SK-N-SH (cell line): ENCODE measurements around the gene MAPRE3. TPM values are rescaled to one million over a fixed set of nuclear protein-coding genes. Genes with fewer than 3 reads are reported as not detected.
A peak's percentile ranks its signal among the peaks of the same experiment; 100 is the strongest.

ENCODE experiments used
- CTCF ChIA-PET: fragments of 300-600, 350-600 bp; formaldehyde crosslinking; extraction: SDS; loops from one replicate; lab custom pipeline; 2021; lab: Yijun Ruan, JAX
- POLR2A ChIA-PET: fragments of 350-600 bp; sonication (Branson Sonifier 250); formaldehyde crosslinking; extraction: SDS; loops from one replicate; lab custom pipeline; 2020; ENCODE audit warnings: antibody characterized with exemption, inconsistent platforms; lab: Yijun Ruan, JAX
- DNase-seq: peaks from one replicate; pipeline ENCODE4 v3.0.0; 2012
- H2AFZ ChIP-seq: fragments of 200-600 bp; sonication (generic); 2 replicates; pipeline ENCODE4 v1.8.1; 2016; ENCODE audit warnings: antibody characterized with exemption, mild to moderate bottlenecking, low read depth
- H3F3A ChIP-seq: fragments of 200-600 bp; sonication (generic); replicated peaks from 2 replicates; pipeline ENCODE3; 2016; ENCODE audit warnings: antibody characterized with exemption, mild to moderate bottlenecking; ENCODE audit not compliant: insufficient read depth
- H3K27ac ChIP-seq, 2 experiments: fragments of 200-500 bp in 1 of 2; fragments of 200-600 bp in 1 of 2; sonication (Bioruptor generic) in 1 of 2; sonication (generic), shearing (Covaris generic) in 1 of 2; 2 replicates each; pipeline versions ENCODE4 v1.5.1 to v1.6.1; 2014 to 2016; ENCODE audit warnings: low read depth in 2 of 2, inconsistent platforms in 1 of 2, low read length in 1 of 2, mild to moderate bottlenecking in 1 of 2, mixed read lengths in 1 of 2
- H3K27me3 ChIP-seq: fragments of 200-600 bp; sonication (generic), shearing (Covaris generic); 2 replicates; pipeline ENCODE4 v1.6.1; 2016; ENCODE audit warnings: mixed run types; ENCODE audit not compliant: insufficient read depth
- H3K36me3 ChIP-seq, 2 experiments: fragments of 200-500 bp in 1 of 2; fragments of 200-600 bp in 1 of 2; sonication (Bioruptor generic) in 1 of 2; sonication (generic) in 1 of 2; replicated peaks in 1 of 2; 2 replicates each; pipeline versions ENCODE3 to v1.5.1; 2014 to 2016; ENCODE audit warnings: low read length in 1 of 2, mild to moderate bottlenecking in 1 of 2; ENCODE audit not compliant: insufficient read depth in 2 of 2, control insufficient read depth in 1 of 2
- H3K4me1 ChIP-seq, 2 experiments: fragments of 200-500 bp in 1 of 2; fragments of 200-600 bp in 1 of 2; sonication (Bioruptor generic) in 1 of 2; sonication (generic), shearing (Covaris generic) in 1 of 2; 2 replicates each; pipeline versions ENCODE4 v1.5.1 to v1.6.1; 2014 to 2016; ENCODE audit warnings: low read depth in 1 of 2, low read length in 1 of 2, mixed run types in 1 of 2; ENCODE audit not compliant: insufficient read depth in 2 of 2, control insufficient read depth in 1 of 2
- H3K4me2 ChIP-seq: fragments of 200-600 bp; sonication (generic), shearing (Covaris generic); 2 replicates; pipeline ENCODE4 v1.6.1; 2017; ENCODE audit warnings: mixed run types
- H3K4me3 ChIP-seq, 2 experiments: fragments of 200-500 bp in 1 of 2; fragments of 200-600 bp in 1 of 2; sonication (Bioruptor generic) in 1 of 2; sonication (generic), shearing (Covaris generic) in 1 of 2; 2 replicates each; pipeline versions ENCODE4 v1.5.1 to v1.8.1; 2014 to 2016; ENCODE audit warnings: low read depth in 2 of 2, inconsistent platforms in 1 of 2, low read length in 1 of 2, mild to moderate bottlenecking in 1 of 2, mixed read lengths in 1 of 2, moderate library complexity in 1 of 2
- H3K79me2 ChIP-seq: fragments of 200-600 bp; sonication (generic); 2 replicates; pipeline ENCODE4 v1.8.1; 2017; ENCODE audit warnings: mild to moderate bottlenecking; ENCODE audit not compliant: insufficient read depth
- H3K9ac ChIP-seq: fragments of 200-600 bp; sonication (generic); 2 replicates; pipeline ENCODE4 v1.6.1; 2017; ENCODE audit warnings: mixed run types
- H3K9me2 ChIP-seq: fragments of 200-600 bp; sonication (generic); 2 replicates; pipeline ENCODE4 v1.6.1; 2017; ENCODE audit warnings: mixed run types
- H3K9me3 ChIP-seq: fragments of 200-600 bp; sonication (generic); 2 replicates; pipeline ENCODE4 v1.6.1; 2017; ENCODE audit warnings: mixed run types, mild to moderate bottlenecking, moderate library complexity
- H4K20me1 ChIP-seq: fragments of 200-600 bp; sonication (generic); 2 replicates; pipeline ENCODE4 v1.6.1; 2017; ENCODE audit warnings: mild to moderate bottlenecking, mixed run types; ENCODE audit not compliant: insufficient read depth
- CHD2 ChIP-seq: fragments of 150-350 bp; IDR thresholded peaks from 2 replicates; pipeline ENCODE4 v1.6.1; 2018; ENCODE audit warnings: low read length; ENCODE audit not compliant: partially characterized antibody
- EP300 ChIP-seq, 2 experiments: IDR thresholded peaks; 2 replicates each; pipeline versions ENCODE4 v1.4.0 to v1.6.1; 2012; ENCODE audit warnings: borderline replicate concordance in 1 of 2, low read depth in 1 of 2, low read length in 1 of 2
- EZH2phosphoT487 ChIP-seq: fragments of 200-600 bp; sonication (generic); IDR thresholded peaks from 2 replicates; pipeline ENCODE4 v1.6.1; 2017; ENCODE audit warnings: low read depth, mixed run types, mild to moderate bottlenecking, antibody characterized with exemption, moderate library complexity, borderline replicate concordance
- FOSL2 ChIP-seq: IDR thresholded peaks from 2 replicates; pipeline ENCODE4 v1.4.0; 2012; ENCODE audit warnings: low read depth, mild to moderate bottlenecking, moderate library complexity, borderline replicate concordance
- FOXJ3 ChIP-seq: sonication (generic); formaldehyde crosslinking; IDR thresholded peaks from 2 replicates; pipeline ENCODE4 v1.5.1; 2020; ENCODE audit warnings: mild to moderate bottlenecking, missing genetic modification reagents
- FOXM1 ChIP-seq: IDR thresholded peaks from 2 replicates; pipeline ENCODE4 v1.4.0; 2012; ENCODE audit warnings: low read depth, mild to moderate bottlenecking
- GATA2 ChIP-seq: sonication (generic); formaldehyde crosslinking; IDR thresholded peaks from 2 replicates; pipeline ENCODE4 v1.5.0; 2020; ENCODE audit warnings: mild to moderate bottlenecking, missing genetic modification reagents
- JUND ChIP-seq: IDR thresholded peaks from 2 replicates; pipeline ENCODE4 v1.4.0; 2012
- MEF2A ChIP-seq: IDR thresholded peaks from 2 replicates; pipeline ENCODE4 v1.4.0; 2012; ENCODE audit warnings: low read depth, borderline replicate concordance
- MXI1 ChIP-seq: IDR thresholded peaks from 2 replicates; pipeline ENCODE4 v1.6.1; 2012; ENCODE audit warnings: mild to moderate bottlenecking, low read depth, low read length, improper control_type of control experiment
- NFIC ChIP-seq: IDR thresholded peaks from 2 replicates; pipeline ENCODE4 v1.4.0; 2012; ENCODE audit warnings: borderline replicate concordance
- NRF1 ChIP-seq: IDR thresholded peaks from 2 replicates; pipeline ENCODE4 v1.6.1; 2012; ENCODE audit warnings: low read depth, mild to moderate bottlenecking, low read length
- POLR2AphosphoS5 ChIP-seq: IDR thresholded peaks from 2 replicates; pipeline ENCODE4 v1.6.1; 2012; ENCODE audit warnings: low read depth, low read length
- RCOR1 ChIP-seq: fragments of 150-350 bp; IDR thresholded peaks from 2 replicates; pipeline ENCODE4 v1.6.1; 2017; ENCODE audit warnings: antibody characterized with exemption, low read length
- RFX5 ChIP-seq: IDR thresholded peaks from 2 replicates; pipeline ENCODE4 v1.6.1; 2012; ENCODE audit warnings: mild to moderate bottlenecking, improper control_type of control experiment, low read length
- RXRA ChIP-seq: IDR thresholded peaks from 2 replicates; pipeline ENCODE4 v1.4.0; 2012; ENCODE audit warnings: low read depth, mild to moderate bottlenecking, borderline replicate concordance
- SMC3 ChIP-seq: IDR thresholded peaks from 2 replicates; pipeline ENCODE4 v1.6.1; 2012; ENCODE audit warnings: low read depth, low read length, improper control_type of control experiment
- TAF1 ChIP-seq: IDR thresholded peaks from 2 replicates; pipeline ENCODE4 v1.6.1; 2012; ENCODE audit warnings: low read depth, mild to moderate bottlenecking, low read length, moderate library complexity, borderline replicate concordance
- TCF12 ChIP-seq: IDR thresholded peaks from 2 replicates; pipeline ENCODE4 v1.4.0; 2012
- TEAD4 ChIP-seq: IDR thresholded peaks from 2 replicates; pipeline ENCODE4 v1.4.0; 2012; ENCODE audit warnings: mild to moderate bottlenecking, borderline replicate concordance; ENCODE audit not compliant: insufficient read depth
- YY1 ChIP-seq: IDR thresholded peaks from 2 replicates; pipeline ENCODE4 v1.4.0; 2012; ENCODE audit warnings: low read depth, mild to moderate bottlenecking
- WGBS: methylation state at CpG from one replicate; pipeline ENCODE4 v1.1.6; 2017; ENCODE audit warnings: low lambda C conversion rate; 5-methylcytosine and 5-hydroxymethylcytosine counted together
- polyA plus RNA-seq, 3 experiments: library from polyadenylated mRNA; depleted of rRNA; stranded (reverse); fragments of >200 nt; gene quantifications; 2 replicates each; pipeline ENCODE4 v1.2.3, GENCODE V29; 2012
- TF ChIP-seq, protein P1 (sequence below): IDR thresholded peaks from 2 replicates; pipeline ENCODE4 v1.4.0; 2012; ENCODE audit warnings: low read depth
- TF ChIP-seq, protein P2 (sequence below): fragments of 150-350 bp; IDR thresholded peaks from 2 replicates; pipeline ENCODE4 v1.6.1; 2016; ENCODE audit warnings: mild to moderate bottlenecking, low read depth, low read length
- TF ChIP-seq, protein P3 (sequence below): IDR thresholded peaks from 2 replicates; pipeline ENCODE4 v1.6.1; 2012; ENCODE audit warnings: mild to moderate bottlenecking, low read depth, low read length, moderate library complexity
- TF ChIP-seq, protein P4 (sequence below): IDR thresholded peaks from 2 replicates; pipeline ENCODE4 v1.4.0; 2012; ENCODE audit warnings: low read depth, borderline replicate concordance

The MAPRE3 gene
- polyA plus RNA-seq, 1 of the 3 experiments (the other 2 are of a cell fraction): 24.4 TPM

DNA sequence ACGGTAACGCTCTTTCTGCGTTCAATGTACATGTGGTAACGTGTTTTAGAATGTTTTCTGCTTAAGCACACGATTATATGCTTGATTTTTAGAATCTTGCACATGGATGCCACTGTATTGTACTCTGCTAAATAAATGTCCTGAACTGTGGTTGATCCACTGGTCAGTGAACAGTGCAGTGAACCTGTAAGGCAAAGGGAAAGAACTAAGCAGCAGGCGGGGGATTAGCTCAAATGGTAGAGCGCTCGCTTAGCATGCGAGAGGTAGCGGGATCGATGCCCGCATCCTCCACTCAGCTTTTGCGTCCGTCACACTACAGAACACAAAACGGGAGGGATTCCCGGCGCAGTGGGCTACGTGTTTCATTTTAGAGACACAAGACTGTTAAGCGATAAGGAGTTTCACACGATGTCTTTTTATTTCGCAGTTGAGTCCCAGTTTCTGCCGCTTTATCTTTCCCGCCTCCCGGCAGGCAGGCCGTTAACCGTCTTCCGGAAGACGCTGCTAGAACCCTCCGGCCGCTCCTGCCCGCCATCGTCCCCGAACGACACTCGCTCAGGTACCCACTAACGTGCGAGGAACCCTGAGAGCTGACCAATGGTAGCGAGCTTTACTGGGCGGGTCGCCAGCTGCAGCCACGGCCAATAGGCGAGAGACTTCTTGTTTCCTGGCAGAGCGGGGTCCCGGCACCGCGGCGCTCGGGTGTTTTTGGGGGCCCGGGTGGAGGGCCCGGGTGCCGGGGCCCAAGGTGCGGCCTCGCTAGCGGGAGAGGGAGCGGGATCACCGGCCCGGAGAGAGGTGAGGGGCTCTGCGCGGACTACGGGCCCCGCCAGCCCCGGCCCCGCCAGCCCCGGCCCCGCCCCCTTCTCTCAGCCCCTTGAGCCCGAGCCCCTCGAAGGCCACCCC, 80.8 kb downstream of the MAPRE3 start, which contains the start of gene AGBL5:
Gene AGBL5 (plus strand): TSS at position 673 of the 906 bp plus-strand sequence. CDS start 1,291 bp downstream, outside the sequence.
- Histone ChIP-seq H3K4me3 (peak within 1 kb of the TSS; percentile 86 to 89), H3K4me2 (peak within 1 kb of the TSS; percentile 98), H3K36me3 (peaks cover 13 to 31% of the 10 kb centered on the region in 2 experiments), H3K27ac (peak within 1 kb of the TSS; percentile 81 to 98), H3K9me3 (no peaks in the 10 kb centered on the region), H2AFZ (peak within 1 kb of the TSS; percentile 71), H4K20me1 (no peaks in the 10 kb centered on the region), H3K9me2 (no peaks in the 10 kb centered on the region), H3K4me1 (peaks cover 10 to 15% of the 10 kb centered on the region in 2 experiments; a peak in 2 of 4 replicates), H3K9ac (peak within 1 kb of the TSS; percentile 76), H3K79me2 (no peaks in the 10 kb centered on the region), H3F3A (peaks cover 32% of the 10 kb centered on the region), H3K27me3 (no peaks in the 10 kb centered on the region)
- WGBS: under 1% methylated on average over 56 of the region's 67 CpGs
- ChIA-PET CTCF (interaction anchor here (0.6 to 13.5 kb wide), 21 partner anchors 9 to 287 kb away, joined by 3 to 216 read pairs (median 5); partner anchors contain the start of genes ABHD1, EMILIN1, KHK and OST4), POLR2A (interaction anchor here (0.6 to 4.8 kb wide), 17 partner anchors 8 to 202 kb away, joined by 3 to 80 read pairs (median 8); partner anchors contain the start of genes EMILIN1, KHK, OST4 and TMEM214)
- peak; percentile 100 for DNase-seq
- peak; percentile 22; the same call in 1 of the 2 replicates for TF ChIP-seq TCF12
- TF ChIP-seq RCOR1: 0 out of 2 replicates have a peak, but pooled peaks have one; percentile 14
- TF ChIP-seq FOXM1: no peak; the same call in 1 of the 2 replicates
- peak; percentile 59; the same call in 1 of the 2 replicates for TF ChIP-seq MXI1
- TF ChIP-seq, protein P1, sequence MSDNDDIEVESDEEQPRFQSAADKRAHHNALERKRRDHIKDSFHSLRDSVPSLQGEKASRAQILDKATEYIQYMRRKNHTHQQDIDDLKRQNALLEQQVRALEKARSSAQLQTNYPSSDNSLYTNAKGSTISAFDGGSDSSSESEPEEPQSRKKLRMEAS: peak; percentile 100
- no peak for TF ChIP-seq SMC3
- peak; percentile 69 for TF ChIP-seq RFX5
- TF ChIP-seq, protein P2, sequence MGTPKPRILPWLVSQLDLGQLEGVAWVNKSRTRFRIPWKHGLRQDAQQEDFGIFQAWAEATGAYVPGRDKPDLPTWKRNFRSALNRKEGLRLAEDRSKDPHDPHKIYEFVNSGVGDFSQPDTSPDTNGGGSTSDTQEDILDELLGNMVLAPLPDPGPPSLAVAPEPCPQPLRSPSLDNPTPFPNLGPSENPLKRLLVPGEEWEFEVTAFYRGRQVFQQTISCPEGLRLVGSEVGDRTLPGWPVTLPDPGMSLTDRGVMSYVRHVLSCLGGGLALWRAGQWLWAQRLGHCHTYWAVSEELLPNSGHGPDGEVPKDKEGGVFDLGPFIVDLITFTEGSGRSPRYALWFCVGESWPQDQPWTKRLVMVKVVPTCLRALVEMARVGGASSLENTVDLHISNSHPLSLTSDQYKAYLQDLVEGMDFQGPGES: peak; percentile 63
- 0 out of 4 replicates have a peak, but pooled peaks of 1 of the 2 experiments have one; percentile 14 for TF ChIP-seq EP300 (IDR thresholded peaks at IDR 0.05; ENCODE audit: borderline replicate concordance in 1 of 2, low read depth in 1 of 2, low read length in 1 of 2)
- TF ChIP-seq FOSL2: peak; percentile 78; the same call in 1 of the 2 replicates
- TF ChIP-seq POLR2AphosphoS5: peak; percentile 57
- TF ChIP-seq YY1: peak; percentile 65; the same call in 1 of the 2 replicates
- no peak for TF ChIP-seq TAF1
- TF ChIP-seq NFIC: no peak
- TF ChIP-seq, protein P3, sequence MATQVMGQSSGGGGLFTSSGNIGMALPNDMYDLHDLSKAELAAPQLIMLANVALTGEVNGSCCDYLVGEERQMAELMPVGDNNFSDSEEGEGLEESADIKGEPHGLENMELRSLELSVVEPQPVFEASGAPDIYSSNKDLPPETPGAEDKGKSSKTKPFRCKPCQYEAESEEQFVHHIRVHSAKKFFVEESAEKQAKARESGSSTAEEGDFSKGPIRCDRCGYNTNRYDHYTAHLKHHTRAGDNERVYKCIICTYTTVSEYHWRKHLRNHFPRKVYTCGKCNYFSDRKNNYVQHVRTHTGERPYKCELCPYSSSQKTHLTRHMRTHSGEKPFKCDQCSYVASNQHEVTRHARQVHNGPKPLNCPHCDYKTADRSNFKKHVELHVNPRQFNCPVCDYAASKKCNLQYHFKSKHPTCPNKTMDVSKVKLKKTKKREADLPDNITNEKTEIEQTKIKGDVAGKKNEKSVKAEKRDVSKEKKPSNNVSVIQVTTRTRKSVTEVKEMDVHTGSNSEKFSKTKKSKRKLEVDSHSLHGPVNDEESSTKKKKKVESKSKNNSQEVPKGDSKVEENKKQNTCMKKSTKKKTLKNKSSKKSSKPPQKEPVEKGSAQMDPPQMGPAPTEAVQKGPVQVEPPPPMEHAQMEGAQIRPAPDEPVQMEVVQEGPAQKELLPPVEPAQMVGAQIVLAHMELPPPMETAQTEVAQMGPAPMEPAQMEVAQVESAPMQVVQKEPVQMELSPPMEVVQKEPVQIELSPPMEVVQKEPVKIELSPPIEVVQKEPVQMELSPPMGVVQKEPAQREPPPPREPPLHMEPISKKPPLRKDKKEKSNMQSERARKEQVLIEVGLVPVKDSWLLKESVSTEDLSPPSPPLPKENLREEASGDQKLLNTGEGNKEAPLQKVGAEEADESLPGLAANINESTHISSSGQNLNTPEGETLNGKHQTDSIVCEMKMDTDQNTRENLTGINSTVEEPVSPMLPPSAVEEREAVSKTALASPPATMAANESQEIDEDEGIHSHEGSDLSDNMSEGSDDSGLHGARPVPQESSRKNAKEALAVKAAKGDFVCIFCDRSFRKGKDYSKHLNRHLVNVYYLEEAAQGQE: peak; percentile 11; the same call in 1 of the 2 replicates
- no peak for TF ChIP-seq RXRA
- no peak; the same call in 1 of the 2 replicates for TF ChIP-seq JUND
- TF ChIP-seq GATA2 (CRISPR knock-in tag): no peak
- TF ChIP-seq TEAD4: peak; percentile 87
- no peak for TF ChIP-seq NRF1
- TF ChIP-seq MEF2A: no peak
- peak; percentile 62; the same call in 1 of the 2 replicates for TF ChIP-seq FOXJ3 (CRISPR knock-in tag)
- TF ChIP-seq CHD2: peak; percentile 53
- TF ChIP-seq, protein P4, sequence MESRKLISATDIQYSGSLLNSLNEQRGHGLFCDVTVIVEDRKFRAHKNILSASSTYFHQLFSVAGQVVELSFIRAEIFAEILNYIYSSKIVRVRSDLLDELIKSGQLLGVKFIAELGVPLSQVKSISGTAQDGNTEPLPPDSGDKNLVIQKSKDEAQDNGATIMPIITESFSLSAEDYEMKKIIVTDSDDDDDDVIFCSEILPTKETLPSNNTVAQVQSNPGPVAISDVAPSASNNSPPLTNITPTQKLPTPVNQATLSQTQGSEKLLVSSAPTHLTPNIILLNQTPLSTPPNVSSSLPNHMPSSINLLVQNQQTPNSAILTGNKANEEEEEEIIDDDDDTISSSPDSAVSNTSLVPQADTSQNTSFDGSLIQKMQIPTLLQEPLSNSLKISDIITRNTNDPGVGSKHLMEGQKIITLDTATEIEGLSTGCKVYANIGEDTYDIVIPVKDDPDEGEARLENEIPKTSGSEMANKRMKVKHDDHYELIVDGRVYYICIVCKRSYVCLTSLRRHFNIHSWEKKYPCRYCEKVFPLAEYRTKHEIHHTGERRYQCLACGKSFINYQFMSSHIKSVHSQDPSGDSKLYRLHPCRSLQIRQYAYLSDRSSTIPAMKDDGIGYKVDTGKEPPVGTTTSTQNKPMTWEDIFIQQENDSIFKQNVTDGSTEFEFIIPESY: peak; percentile 54
- no peak for TF ChIP-seq EZH2phosphoT487
